HG02759 (cell line): ENCODE measurements around the gene TGFB2.

Experiments used
- ATAC-seq: cut with Tn5 transposase; IDR thresholded peaks from one replicate; pipeline ENCODE4 v1.9.1; 2021; ENCODE audit warnings: mild to moderate bottlenecking, moderate library complexity; ENCODE audit not compliant: unreplicated experiment

TGFB2 gene

DNA sequence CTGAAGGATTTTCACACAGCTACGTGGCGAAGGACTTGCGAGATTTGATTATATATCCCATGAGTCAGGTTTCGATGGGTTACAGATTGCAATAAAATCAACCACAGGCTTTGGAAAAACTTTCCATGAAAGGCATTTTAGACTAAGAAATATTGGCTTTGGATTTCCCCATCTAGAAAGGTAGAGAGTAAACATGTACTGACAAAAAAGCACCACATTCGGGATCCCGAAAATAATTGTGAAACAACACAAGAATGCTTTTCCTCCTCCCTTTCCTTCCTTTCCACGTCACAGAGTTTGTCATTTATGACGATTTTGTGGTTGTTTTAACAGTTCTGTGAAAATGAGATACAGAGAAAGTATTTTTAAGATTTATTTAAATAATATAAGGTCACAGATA lies 38.5 kb downstream of the TGFB2 start:
- ATAC-seq, result no peak

DNA sequence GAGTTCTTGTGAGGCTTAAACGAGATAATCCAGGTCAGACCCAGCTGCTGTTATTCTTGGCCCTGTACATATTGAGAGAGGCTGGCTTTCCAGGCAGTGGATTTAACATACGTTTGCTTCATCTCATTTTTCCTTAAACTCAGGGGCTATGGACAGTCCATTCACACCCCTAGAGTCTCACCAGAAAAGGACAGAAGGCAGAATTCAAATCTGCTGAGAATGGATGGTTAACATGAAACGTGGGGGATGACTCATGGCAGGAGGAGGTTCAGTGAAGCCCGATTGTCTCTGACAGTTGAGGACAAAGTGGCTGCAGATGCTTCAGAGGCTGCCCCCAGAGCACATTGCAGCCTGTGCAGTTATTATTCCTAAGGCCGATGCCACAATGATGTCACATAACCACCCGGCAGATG lies 39.5 kb downstream of the TGFB2 start:
- ATAC-seq, result no peak

DNA sequence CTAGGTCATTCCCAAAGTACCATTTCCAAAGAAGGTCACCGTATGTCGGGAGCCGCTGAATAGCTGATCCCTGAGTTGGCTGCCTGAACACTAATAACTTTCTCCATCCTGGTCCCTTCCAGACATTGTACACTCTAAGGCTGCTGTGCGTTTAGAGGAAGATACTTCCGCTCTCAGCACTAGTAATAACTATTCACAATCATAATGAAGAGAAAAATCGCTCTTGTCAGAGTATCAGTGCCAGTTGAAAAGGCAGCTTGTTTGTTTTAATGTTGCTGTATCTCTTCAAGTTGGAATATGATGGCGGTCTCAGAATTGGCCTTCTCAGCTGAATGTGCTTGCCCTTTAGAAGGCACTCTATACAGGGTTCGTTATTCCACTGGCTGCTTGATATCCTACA lies 43.5 kb downstream of the TGFB2 start:
- no peak for ATAC-seq

DNA sequence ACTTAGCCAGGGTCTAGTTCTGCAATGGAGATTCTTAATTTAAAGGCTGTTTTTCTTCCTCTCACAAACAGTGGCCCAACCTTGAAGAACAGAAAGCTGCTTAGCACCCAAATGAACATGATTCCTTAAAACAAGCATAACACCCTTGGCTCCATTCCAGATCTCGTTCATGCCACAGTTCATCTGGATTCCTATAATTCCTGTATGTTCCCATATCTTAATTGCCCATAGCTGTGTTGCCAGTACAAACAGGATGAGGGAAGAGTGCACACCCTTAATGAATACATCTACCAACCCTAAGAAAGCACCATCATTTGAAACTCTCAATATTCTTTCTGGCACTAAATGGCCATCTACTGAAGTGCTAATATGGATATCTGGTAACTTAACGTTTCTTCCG lies 45.5 kb downstream of the TGFB2 start:
- ATAC-seq, result no peak

DNA sequence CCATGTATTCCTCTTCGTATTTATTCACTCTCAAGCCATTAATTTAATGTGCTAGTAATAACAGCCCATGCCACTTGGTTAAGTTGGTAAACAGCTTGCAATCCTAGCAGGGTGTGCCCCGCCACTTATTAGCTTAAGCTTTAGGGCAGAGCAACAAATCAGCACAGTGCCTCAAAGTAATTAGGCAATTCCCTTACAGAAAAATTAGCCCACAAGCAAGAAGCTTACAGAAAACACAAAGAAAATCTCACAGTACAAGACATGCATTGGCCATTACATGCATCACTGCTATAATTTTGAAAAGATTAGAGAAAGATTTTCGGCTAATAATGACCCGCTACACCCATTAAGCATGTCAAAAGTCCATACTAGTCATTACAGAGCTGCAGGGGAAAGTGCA lies 47.6 kb downstream of the TGFB2 start:
- no peak for ATAC-seq

DNA sequence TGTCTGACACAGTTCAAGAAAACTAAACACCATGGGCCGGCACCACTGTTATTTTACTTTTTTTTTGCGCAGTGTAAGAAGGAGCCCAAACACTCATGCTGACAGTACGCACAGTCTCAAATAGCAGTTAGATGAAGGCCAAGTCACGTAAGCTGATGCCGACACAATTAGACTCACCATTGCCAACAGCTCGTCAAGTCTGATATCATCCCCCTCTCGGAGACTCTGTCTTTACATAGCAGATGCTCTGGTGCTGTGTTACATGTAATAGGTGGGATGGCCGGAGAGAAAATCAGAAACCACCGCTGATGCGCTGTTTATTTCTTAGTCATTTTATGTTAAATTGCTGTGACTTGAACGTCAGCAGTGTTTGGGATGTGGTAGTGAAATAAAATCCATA lies 49.3 kb downstream of the TGFB2 start:
- ATAC-seq, result no peak

DNA sequence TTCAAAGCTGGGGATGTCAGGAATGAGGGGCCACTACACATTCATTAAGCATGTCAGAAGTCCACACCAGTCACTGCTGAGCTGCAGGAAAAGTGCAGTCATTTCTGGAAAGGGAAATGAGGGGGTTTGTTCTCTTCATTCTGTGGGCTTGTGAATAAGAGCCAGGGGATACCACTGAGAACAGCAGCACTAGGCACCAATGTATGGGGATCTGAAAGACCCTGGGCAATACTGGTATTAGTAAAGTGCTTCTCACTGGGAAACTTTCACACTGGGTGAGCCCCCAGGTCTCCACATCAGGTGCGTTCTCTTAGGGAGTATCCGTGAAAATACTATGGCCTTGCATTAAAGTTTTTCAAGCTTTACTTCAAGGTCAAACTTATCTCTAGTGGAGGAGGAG lies 49.9 kb downstream of the TGFB2 start:
- no peak for ATAC-seq

DNA sequence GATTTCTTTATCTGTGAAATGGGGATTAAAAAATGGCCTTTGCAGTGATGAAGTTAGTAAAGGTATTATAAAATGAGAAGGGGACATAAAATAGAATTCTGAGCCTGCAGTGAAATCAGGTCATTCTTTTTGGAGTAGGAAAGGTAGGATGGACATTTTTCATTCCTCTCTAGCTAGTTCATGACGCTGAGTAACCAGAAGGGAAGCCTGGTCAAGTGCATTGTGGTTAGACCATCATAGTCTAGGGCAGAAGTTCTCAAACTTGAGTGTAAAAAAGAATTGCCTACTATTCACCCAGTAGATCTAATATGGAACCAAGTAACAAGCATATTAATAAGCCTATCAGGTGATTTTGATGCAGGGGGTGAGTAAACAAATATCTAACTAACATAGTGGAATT lies 50.8 kb downstream of the TGFB2 start:
- no peak for ATAC-seq

DNA sequence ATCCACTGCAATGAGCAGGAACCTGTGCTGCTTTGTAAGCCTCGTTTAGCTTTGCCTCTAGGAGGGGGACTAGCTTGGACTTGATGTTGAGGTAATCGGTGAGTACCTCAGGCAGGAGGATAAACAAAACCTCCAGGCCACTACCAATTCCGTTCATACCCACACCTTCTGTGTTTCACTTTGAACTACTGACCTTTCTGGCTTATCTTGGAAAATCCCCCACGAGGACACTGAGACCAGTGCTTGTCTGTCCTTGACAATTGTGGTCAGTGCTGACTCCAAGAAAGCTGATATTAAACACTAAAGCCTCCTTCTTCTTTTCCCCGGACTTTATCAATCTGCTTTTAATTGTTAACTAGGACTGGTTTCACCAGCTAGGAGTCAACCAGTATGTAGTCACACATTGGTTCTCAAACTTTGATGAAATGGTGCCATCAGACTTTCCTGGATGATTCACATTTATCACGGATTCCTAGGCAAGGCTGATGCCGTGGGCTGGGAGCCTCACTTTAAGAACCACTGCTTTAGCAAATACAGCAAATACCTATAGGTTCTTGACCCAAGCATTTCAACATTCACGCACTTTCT lies 52.7 kb downstream of the TGFB2 start:
- ATAC-seq, result no peak

DNA sequence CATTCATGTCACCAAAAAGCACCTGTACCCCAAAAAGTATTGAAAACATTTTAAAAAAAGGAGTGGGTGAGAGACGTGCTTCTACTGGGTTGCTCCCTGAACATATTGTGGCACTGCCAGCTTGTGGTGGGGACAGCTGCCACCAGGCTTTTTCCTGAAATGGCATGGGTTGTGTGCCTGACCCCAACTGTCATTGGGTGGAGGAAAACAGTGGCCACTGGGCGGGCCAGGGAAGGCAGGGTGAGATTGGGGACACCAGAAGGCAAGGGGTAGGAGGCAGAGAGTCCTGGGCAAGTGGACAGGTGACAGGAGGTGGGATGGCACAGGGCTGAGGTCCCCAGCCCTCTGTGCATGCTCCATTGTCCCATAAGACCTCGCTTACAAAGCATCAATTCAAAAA lies 55.5 kb downstream of the TGFB2 start:
- ATAC-seq, result no peak

DNA sequence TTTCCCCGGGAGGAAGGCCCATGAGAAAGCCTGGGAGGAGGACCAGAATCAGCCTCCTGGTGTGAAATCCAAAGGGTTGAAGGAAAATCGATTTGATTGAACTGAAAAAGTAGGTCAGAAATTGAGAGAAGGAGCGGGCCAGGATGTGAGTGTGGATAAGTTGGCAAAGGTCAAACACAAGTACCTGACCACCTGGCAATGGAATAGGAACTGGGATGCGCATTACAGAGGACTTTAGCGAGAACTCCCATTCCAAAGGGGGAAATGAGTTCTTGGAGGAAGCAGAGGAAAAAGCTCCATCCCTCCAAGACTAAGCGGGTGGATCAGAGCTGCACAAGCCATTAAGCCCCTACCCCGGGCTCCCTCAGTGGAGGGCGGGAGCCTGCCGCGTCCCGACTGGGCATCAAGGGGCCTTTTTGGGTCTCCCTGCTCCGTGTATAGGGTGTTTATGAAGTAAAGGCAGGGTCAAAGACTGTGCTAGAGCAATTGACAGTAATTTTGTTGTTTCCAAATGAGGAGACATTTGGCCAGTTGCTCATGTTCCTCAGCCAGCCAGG lies 56.4 kb downstream of the TGFB2 start:
- no peak for ATAC-seq

DNA sequence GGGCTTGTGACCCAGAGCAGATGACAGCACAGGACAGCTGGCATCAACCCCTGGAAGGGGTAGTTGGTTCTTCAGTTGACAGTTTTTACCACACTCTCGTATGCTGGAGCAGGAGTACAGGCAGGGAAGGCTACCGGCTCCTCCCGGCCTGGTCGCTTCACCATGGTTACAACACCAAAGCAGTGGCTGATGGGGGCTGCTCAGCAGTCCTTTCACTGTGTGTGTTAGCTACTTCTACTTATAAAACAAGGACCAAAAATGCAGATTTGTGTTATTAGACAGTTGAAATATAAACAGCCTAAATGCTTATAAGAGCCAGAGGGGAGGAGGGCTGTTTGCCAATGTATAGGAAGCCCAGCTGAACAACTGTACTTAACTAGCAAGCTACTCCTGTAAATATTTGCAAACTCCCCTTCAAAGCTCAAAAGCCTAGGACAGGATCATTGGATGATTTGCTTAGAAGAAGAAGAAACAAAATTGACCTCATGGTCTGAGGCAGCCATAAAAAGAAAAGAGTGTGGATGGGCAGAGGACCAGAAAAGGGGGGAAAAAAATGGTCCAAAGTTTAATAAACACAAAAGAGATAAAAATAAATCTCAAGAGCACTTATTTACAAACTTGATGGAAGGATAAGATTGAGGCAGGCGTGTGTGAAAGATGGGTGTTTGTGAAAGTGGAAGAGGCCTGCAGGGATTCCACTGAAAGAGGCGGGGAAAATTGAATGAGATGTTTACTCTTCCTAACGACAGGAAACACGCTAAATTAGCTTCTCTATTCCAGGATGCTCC lies 57.1 kb downstream of the TGFB2 start:
- no peak for ATAC-seq

DNA sequence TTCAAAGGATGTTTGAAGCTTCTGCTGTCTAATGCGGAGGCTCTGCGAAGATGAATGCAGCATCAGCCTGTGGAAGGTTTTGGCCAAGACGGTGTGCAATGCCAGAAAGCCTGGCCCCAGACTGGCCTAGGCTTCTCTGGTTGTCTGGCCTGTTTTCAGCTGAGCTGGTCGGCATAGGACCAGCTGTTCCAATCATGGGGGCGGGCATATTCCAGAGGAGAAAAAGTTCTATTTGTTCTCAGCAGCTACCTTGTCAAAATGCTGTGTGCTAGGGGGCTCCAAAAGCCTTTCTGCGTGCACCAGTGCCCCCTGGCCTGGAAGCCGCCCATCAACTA lies 57.6 kb downstream of the TGFB2 start:
- no peak for ATAC-seq

DNA sequence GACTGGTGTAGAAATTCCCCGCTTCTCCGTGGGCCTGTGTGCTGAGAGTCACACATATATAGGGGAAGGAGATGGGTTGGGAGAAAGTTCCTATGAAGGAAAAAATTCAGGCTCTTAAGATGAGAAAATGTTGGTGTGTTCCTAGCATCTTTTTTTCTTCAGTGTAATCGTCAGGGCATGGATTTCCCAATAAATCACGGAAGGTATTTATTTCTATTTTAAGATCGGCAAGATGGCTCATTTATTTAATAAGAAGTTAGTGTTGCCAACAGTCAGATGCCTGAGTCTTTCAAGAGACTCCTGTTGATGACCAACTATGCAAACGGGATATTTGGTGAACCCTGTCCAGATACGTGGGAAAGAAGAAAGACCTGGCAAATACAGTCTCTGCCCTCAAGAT lies 58.2 kb downstream of the TGFB2 start:
- no peak for ATAC-seq

DNA sequence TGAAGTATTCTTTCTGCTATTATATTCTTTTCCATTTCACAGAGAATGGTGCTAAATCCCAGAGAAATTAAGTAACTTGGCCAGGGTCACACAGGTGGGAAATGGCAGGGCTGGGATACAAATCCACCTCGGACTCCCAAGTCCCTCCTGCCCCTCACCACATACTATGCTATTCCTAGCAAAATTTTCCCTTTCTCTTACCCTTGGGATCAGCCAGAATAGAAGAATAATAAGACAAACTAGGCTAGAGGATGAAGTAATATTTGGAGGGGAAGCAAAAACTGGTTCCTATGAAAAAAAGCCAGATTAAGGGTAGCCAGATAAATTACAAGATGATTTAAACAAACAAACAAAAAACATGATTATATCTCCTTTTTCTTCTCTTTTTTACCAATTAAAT lies 62.5 kb downstream of the TGFB2 start:
- ATAC-seq, result no peak

DNA sequence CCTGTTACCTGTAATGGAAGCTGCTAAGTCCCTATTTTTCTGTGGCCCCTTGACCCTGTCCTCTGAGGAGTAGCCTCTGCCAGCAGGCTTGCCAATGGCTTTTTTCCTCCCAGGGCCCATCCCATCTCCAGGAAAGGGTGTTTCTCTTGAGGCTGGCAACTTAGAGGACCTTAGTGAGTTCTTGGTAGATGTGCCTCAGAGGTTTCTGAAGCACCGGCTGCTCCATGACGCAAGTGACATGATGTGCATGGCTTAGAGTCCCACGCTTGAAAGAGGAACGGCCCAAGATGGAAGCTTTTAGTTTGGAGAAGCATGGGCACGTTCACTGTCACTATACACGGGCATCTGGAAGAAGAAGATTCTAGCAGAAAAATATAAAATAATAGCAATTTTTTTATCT lies 63.0 kb downstream of the TGFB2 start:
- no peak for ATAC-seq

DNA sequence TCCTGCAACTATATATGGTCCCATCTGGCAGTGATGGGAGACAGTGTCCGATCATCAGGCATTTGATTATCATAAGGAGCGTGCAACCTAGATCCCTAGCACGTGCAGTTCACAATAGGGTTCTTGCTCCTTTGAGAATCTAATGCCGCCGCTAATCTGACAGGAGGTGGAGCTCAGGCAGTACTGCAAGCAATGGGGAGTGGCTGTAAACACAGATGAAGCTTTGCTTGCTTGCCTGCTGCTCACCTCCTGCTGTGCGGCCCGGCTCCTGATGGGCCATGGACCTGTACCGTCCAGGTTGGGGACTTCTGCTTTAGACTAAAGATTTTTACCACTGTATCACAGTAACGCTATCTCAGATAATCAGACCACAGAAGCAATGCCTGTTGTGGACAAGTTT lies 63.8 kb downstream of the TGFB2 start:
- ATAC-seq, result no peak

DNA sequence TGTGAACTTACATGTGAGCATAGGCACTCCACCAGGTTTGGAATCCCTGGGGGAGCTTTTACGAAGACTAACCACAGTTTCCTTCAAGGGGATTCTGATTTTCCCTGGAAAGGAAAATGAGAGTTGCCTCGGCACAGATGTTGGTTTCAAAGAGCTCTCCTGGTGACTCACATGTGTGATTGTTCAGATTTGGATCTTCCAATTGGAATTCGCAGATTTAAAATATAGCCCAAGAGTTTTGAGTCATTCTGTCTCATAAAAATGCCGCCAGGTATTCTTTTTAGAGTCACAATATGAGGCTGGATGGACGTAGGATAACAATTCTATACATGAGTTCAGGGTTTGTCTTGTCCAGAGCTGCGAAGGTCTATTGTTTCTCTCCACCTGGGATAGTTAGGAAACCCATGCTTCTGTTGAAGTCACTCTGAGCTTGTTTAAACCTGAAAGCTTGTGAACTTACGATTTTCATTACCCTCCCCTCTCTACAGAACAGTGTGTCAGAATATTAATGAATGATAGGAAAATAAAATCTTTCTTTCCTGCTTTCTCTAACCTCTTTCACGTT lies 64.9 kb downstream of the TGFB2 start:
- no peak for ATAC-seq

DNA sequence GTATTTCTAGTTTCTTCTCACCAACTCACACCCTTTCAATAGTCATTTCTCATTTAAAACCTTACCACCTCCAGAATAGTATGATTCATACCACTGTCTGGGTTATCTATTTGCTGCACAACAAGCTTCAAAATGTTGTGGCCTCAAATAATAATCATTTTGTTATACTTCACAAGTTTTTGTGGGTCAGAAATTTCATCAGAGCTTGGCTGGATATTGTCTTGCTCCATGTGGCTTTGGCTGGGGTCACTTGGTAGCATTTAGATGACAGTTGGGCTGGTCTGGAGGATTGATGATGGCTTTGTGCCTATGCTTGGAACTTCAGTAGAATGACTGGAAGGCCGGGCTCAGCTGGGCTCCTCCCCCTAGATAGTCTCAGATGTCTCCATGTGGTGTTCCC lies 66.0 kb downstream of the TGFB2 start:
- no peak for ATAC-seq

DNA sequence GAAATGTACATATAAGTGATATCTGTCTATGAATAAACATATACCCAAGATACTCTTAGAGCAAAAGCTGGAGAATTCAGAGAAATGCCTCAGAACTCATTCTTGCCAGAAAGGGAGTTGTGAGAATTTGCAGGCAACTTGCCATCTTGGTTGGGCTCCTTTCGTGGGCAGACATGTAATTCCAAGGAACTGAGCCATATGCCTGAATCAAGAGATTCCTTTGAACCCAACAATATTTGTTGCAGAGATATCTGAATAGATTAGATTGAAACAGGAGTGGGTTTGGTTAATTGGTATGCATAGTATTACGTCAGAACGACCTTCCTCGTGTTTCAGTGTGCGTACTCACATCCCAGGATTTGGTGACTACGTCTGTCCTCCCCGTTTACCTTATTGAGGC lies 67.0 kb downstream of the TGFB2 start:
- ATAC-seq, result no peak

DNA sequence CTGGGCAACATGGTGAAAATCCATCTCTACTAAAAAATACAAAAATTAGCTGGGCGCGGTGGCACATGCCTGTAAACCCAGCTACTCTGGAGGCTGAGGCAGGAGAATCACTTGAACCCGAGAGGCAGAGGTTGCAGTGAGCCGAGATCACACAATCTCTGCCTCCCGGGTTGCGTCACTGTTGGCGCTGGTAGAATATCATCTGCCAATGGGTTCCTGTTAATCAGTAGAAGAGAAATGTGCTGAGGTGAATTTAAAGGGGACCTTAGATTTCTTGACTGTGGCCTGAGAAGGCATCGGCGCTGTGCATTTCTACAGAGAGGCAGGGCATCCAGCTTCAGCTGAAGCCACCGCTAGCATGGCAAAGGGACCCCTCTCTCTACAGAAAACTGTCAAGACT lies 68.0 kb downstream of the TGFB2 start:
- ATAC-seq, result no peak

DNA sequence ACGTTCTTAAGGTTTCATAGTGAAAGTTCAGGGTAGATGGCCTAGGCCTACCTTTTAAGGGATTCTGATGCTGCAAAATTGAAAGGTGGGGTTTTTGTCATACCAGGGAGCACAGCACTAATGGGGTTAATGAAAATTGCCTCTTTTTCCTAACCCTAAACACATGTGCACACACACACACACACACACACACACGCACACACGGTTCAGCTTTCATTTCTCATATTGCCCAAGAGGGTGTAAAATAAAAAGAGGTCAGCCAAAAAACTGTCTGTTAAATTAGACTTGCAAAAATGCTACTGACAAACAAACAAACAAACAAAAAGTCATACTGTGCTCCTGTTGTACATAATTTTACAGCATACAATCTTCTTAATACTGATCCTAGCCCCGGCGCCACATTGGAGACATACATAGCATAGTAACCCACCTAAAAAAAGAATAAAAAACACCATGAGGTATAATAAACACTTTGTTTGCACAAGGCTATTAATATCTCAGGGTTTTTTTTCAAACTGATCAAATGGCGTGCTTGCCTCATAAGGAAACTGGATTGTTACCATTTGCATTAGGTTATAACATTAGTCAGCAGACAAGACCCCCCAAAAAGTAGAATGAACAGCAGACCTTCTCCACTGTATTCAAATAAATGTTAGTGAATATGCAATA lies 69.1 kb downstream of the TGFB2 start:
- no peak for ATAC-seq
